WTC11 (cell line): ENCODE data around the gene TNS2. TPM values are rescaled to one million over a fixed set of nuclear protein-coding genes. Genes with fewer than 3 reads are reported as not detected.

ENCODE experiments used
- ATF2 ChIP-seq: sonication (generic); formaldehyde crosslinking; IDR thresholded peaks from 2 replicates; pipeline ENCODE4 v1.8.1; 2022; ENCODE audit warnings: low read depth, missing genetic modification reagents, borderline replicate concordance
- ATF6 ChIP-seq: sonication (generic); formaldehyde crosslinking; IDR thresholded peaks from 2 replicates; pipeline ENCODE4 v1.8.1; 2023; ENCODE audit warnings: mild to moderate bottlenecking, missing genetic modification reagents
- CDX4 ChIP-seq: fragments of 250-450 bp; sonication (Bioruptor Pico); IDR thresholded peaks from 2 replicates; pipeline ENCODE4 v1.9.0; 2021; ENCODE audit warnings: moderate library complexity, mild to moderate bottlenecking, inconsistent platforms, borderline replicate concordance
- E2F1 ChIP-seq: sonication (generic); formaldehyde crosslinking; IDR thresholded peaks from 2 replicates; pipeline ENCODE4 v1.8.0; 2022; ENCODE audit warnings: mild to moderate bottlenecking, missing genetic modification reagents
- ELF4 ChIP-seq: sonication (generic); formaldehyde crosslinking; IDR thresholded peaks from 2 replicates; pipeline ENCODE4 v1.8.1; 2022; ENCODE audit warnings: low read depth, mild to moderate bottlenecking, moderate library complexity, missing genetic modification reagents
- ETV6 ChIP-seq: sonication (generic); formaldehyde crosslinking; IDR thresholded peaks from 2 replicates; pipeline ENCODE4 v1.8.1; 2022; ENCODE audit warnings: mild to moderate bottlenecking, missing genetic modification reagents
- FOXJ3 ChIP-seq: sonication (generic); formaldehyde crosslinking; IDR thresholded peaks from 2 replicates; pipeline ENCODE4 v1.9.0; 2021; ENCODE audit warnings: missing genetic modification reagents, mild to moderate bottlenecking, borderline replicate concordance
- IRF1 ChIP-seq: sonication (generic); formaldehyde crosslinking; IDR thresholded peaks from 2 replicates; pipeline ENCODE4 v1.8.0; 2023; ENCODE audit warnings: missing genetic modification reagents
- NR1H2 ChIP-seq: sonication (generic); formaldehyde crosslinking; IDR thresholded peaks from 2 replicates; pipeline ENCODE4 v1.9.0; 2021; ENCODE audit warnings: mild to moderate bottlenecking, moderate library complexity, missing genetic modification reagents
- PRDM15 ChIP-seq: sonication (generic); formaldehyde crosslinking; IDR thresholded peaks from 2 replicates; pipeline ENCODE4 v1.8.0; 2022; ENCODE audit warnings: missing genetic modification reagents
- RELA ChIP-seq: sonication (generic); formaldehyde crosslinking; IDR thresholded peaks from 2 replicates; pipeline ENCODE4 v1.8.1; 2022; ENCODE audit warnings: missing genetic modification reagents, mild to moderate bottlenecking, borderline replicate concordance
- SP1 ChIP-seq: sonication (generic); formaldehyde crosslinking; conservative IDR thresholded peaks from 2 replicates; pipeline ENCODE4 v1.8.1; 2022; ENCODE audit warnings: missing genetic modification reagents
- ZNF121 ChIP-seq: sonication (generic); formaldehyde crosslinking; IDR thresholded peaks from 2 replicates; pipeline ENCODE4 v1.8.0; 2023; ENCODE audit warnings: missing genetic modification reagents
- ZNF219 ChIP-seq: sonication (generic); formaldehyde crosslinking; IDR thresholded peaks from 2 replicates; pipeline ENCODE4 v1.8.0; 2023; ENCODE audit warnings: missing genetic modification reagents, mild to moderate bottlenecking, borderline replicate concordance
- ZNF263 ChIP-seq: sonication (generic); formaldehyde crosslinking; IDR thresholded peaks from 2 replicates; pipeline ENCODE4 v1.8.1; 2022; ENCODE audit warnings: low read depth, mild to moderate bottlenecking, moderate library complexity, missing genetic modification reagents
- ZNF281 ChIP-seq: sonication (generic); formaldehyde crosslinking; IDR thresholded peaks from 2 replicates; pipeline ENCODE4 v1.8.0; 2023; ENCODE audit warnings: mild to moderate bottlenecking, missing genetic modification reagents
- ZNF317 ChIP-seq: sonication (generic); formaldehyde crosslinking; IDR thresholded peaks from 2 replicates; pipeline ENCODE4 v1.8.1; 2023; ENCODE audit warnings: low read depth, mild to moderate bottlenecking, moderate library complexity, missing genetic modification reagents, borderline replicate concordance
- ZNF396 ChIP-seq: fragments of 250-450 bp; sonication (Bioruptor Pico); IDR thresholded peaks from 2 replicates; pipeline ENCODE4 v1.8.0; 2021; ENCODE audit warnings: mild to moderate bottlenecking, moderate library complexity, borderline replicate concordance
- ZNF425 ChIP-seq: fragments of 250-450 bp; sonication (Bioruptor Pico); conservative IDR thresholded peaks from 2 replicates; pipeline ENCODE4 v1.9.0; 2021; ENCODE audit warnings: mild to moderate bottlenecking
- ZSCAN18 ChIP-seq: fragments of 250-450 bp; sonication (Bioruptor Pico); IDR thresholded peaks from 2 replicates; pipeline ENCODE4 v2.1.2; 2022; ENCODE audit warnings: mild to moderate bottlenecking, moderate library complexity
- total RNA-seq: library from RNA; stranded (reverse); gene quantifications from 3 replicates; pipeline ENCODE4 v1.2.3, GENCODE V29; 2021

The TNS2 gene
- total RNA-seq, 1 experiment from 2014 or later = 7.7 TPM

GRCh38 chr12:53005986-53006809 is 43.7 kb upstream of the TNS2 start, which contains the start of gene EIF4B (continued):
- no peak for TF ChIP-seq ZNF121 (CRISPR knock-in tag)
- TF ChIP-seq ZNF317 (CRISPR knock-in tag) = no peak
- TF ChIP-seq ETV6 (CRISPR knock-in tag) = no peak; the same call in none of the 2 replicates
- no peak for TF ChIP-seq ZNF219 (CRISPR knock-in tag)
- no peak for TF ChIP-seq ZNF281 (CRISPR knock-in tag)
- TF ChIP-seq PRDM15 (CRISPR knock-in tag) = no peak
- TF ChIP-seq CDX4 (CRISPR knock-in tag) = no peak
- TF ChIP-seq E2F1 = no peak
- TF ChIP-seq FOXJ3 (CRISPR knock-in tag) = no peak
- TF ChIP-seq ZNF396 (CRISPR knock-in tag) = no peak
- TF ChIP-seq ELF4 (CRISPR knock-in tag) = no peak
- no peak for TF ChIP-seq ATF6 (CRISPR knock-in tag)
- TF ChIP-seq IRF1 (CRISPR knock-in tag) = 0 out of 2 replicates have a peak, but pooled peaks have one; percentile 57
- no peak for TF ChIP-seq RELA
- no peak for TF ChIP-seq ATF2 (CRISPR knock-in tag)
- no peak for TF ChIP-seq ZSCAN18 (CRISPR knock-in tag)
- TF ChIP-seq NR1H2 (CRISPR knock-in tag) = no peak
- no peak for TF ChIP-seq ZNF263 (CRISPR knock-in tag)
- peak; percentile 95 for TF ChIP-seq SP1
- 0 out of 2 replicates have a peak, but pooled peaks have one; percentile 60 for TF ChIP-seq ZNF425 (CRISPR knock-in tag)
